NCI-H748 (cell line): ENCODE measurements around the gene SIK2.

Experiments
- DNase-seq: peaks from one replicate; lab custom pipeline; 2025; ENCODE audit not compliant: unreplicated experiment; lab: John Stamatoyannopoulos, UW

The SIK2 gene

DNA sequence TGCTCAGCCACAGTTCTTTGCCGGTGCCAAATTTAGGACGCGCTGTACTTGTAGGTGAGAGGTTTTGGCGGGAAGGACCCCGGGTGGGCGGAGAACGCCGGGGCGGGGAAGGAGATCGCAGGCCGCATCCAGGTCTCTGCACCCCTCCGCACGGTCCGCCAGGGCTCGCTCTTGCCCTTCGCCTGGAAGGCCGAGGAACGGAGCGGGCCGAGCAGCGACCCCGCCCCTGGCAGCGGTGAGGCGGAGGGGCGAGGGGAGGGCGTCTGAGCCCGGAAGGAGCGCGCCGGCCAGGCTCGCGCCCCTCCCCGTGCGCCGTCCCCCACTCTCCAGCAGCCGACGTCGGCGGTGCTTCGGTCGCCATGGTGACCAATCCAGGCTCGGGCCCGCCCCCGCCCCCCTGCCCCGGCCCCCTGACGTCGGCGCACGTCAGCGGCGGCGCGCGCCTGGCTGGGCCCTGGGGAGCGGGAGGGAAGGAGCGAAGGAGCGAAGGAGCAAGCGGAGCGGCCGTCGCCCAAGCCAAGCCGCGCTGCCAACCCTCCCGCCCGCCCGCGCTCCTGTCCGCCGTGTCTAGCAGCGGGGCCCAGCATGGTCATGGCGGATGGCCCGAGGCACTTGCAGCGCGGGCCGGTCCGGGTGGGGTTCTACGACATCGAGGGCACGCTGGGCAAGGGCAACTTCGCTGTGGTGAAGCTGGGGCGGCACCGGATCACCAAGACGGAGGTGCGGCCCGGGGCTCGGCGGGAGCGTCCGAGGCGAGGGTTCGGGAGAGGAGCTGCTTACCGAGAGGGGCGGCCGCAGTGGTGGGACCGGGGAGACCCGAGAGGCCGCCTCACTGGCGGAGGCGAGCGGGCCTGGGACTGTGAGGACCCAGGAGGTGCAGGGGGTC is at the start of gene SIK2:
Gene SIK2 (plus strand): TSS at position 471 of the 886 bp plus-strand sequence. CDS start 115 bp downstream, at position 586.
- peak; percentile 95 for DNase-seq

DNA sequence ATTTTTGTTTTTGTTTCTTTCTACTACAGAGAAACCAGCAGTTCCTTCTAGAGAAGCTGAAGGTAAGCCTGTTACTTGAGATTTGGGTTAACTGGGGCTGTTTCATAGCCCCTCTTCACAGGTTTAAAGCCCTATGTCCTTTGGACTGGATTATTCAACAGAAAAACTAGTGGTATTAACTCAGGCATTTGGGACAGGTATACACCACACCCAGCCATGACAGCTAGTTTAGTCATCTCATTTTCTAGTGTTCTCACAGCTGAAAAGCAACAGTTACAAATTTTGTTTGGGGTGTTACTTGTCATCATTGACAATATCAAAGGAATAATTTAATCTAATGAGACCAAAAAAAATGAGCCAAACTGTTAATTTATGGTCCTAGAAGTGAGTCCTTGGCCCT is 47.7 kb upstream of the SIK2 start:
- no peak for DNase-seq

DNA sequence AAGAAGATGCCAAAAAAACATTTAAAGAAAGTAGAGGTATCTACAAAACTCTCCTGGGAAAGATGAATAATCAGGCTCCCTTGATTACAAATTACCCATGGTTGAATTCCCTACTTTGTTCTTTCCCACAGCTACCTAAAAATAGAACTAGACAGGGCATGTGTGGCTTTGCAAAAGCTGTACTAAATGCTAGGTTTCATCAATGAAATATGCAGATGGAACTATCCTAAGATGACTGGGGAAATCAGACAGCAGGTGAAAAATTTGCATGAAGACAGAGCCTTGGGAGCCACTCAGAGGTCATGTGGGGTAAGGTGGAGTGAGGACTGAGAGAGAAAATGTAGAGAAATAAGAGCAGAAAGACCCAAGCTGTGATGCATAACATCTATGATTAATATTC is 47.0 kb upstream of the SIK2 start:
- DNase-seq: no peak

DNA sequence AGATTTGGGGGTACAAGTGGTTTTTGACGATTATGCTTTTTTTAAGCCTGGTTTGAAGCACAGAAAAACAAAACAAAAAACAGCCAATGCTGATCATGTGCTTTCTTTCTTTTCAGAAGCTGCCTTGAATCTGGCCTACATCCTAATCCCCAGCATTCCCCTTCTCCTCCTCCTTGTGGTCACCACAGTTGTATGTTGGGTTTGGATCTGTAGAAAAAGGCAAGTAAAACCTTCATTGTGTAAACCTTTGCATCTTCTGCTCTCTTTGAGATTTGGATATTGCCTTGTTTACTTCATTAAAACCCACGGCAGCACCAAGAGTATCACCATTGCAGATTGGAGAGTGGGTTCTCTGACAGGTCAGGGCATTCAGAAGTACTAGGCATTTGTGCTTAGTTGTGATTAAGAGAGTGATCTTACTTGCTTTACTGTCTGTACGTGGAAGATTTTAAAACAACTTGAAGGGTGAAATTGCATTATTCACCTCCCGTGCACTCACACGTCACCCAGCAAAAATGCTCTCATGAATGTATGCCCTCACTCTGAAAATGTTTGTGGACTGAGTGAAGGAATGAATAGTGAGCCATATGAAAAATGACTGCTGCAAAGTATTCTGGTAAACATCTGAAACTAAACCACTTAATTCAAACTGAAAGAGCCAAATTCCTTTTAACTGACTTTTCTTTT is 44.7 kb upstream of the SIK2 start:
- no peak for DNase-seq

DNA sequence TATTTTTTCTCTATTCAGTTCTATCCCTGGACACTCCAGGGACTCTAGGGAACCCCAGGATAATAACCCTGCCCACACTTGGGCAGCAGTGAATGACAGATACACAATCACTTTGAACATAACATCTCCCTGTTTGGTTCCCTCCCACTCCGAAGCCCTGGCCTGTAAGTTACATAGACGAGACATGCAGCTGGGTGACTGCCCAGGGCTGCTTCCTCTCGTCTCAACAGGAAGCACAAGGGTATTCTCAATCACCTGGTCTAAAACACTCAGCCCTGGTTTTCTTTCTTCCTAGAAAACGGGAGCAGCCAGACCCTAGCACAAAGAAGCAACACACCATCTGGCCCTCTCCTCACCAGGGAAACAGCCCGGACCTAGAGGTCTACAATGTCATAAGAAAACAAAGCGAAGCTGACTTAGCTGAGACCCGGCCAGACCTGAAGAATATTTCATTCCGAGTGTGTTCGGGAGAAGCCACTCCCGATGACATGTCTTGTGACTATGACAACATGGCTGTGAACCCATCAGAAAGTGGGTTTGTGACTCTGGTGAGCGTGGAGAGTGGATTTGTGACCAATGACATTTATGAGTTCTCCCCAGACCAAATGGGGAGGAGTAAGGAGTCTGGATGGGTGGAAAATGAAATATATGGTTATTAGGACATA is 42.3 kb upstream of the SIK2 start:
- DNase-seq: no peak

DNA sequence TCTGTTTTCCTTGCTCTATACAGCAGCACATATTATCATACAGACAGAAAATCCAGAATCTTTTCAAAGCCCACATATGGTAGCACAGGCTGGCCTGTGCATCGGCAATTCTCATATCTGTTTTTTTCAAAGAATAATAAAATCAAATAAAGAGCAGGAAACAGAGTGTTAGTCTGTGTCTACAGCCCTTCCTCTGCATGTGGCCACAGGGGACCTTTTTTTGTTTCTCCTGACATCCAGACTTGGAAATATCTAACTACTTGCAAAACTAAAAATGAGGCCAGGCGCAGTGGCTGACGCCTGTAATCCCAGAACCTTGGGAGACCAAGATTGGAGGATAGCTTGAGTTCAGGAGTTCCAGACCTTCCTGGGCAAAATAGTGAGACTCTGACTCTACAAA is 41.4 kb upstream of the SIK2 start:
- DNase-seq: no peak

DNA sequence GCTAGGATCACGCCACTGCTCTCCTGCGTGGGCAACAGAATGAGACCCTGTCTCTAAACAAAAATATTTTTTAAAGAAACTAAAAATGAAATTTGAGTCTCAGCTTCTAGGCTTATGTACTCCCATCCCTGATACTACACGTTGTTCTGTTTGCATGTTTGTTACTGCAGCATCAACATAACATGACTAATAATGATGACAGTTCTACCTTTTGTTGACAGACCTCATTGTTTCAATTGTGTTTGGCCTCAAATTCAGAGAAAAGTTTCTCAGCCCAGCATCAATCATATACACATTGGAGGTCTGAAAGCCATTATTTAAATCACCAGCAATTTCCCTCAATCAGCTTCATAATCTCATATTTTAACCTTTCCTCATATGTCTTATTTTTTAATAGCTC is 40.9 kb upstream of the SIK2 start:
- DNase-seq: no peak

DNA sequence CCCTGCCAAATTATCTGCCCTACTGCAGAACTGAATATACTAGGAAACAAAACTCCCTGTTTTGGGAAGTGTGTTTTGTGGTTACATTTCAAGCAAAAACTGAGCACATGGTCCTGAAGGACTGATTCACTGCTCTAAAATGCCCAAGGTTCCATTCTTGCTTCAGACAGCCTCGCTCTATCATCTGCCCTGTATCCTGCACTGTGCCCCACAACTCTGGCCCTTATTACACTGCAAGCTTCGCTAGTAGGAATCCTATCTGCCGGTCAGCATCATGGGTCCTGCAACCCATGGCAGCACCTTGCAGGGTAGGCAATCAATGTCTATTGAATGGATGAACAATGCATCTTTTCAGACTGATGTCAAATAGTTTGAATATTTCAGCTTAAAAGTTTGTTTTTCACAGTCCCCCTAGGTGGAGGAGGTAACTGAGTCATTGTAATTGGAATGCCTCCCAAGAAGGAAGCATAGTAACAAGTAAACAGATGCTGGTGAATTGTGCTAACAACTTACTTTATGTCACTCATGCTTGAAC is 40.4 kb upstream of the SIK2 start:
- DNase-seq: no peak

DNA sequence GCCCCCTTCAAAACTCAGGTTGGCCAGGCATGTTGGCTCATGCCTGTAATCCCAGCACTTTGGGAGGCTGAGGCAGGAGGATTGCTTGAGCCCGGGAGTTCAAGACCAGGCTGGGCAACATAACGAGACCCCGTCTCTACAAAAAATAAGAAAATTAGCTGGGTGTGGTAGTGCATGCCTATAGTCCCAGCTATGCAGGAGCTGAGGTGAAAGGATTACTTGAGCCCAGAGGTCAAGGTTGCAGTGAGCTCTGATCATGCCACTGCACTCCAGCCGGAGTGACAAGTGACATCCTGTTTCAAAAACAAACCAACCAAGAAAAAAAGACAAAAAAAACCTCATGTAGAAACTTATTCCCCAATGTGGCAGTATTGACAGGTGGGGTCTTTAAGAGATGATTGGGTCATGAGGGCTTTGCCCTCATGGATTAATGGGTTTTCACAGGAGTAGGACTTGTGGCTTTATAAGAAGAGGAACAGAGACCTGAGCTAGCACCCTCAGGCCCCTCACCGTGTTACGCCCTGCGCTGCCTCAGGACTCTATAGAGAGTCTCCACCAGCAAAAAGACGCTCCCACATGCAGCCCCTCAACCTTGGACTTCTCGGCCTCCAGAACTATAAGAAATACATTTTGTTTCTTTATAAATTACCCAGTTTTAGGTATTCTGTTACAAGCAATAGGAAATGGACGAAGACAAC is 39.4 kb upstream of the SIK2 start:
- DNase-seq: no peak

DNA sequence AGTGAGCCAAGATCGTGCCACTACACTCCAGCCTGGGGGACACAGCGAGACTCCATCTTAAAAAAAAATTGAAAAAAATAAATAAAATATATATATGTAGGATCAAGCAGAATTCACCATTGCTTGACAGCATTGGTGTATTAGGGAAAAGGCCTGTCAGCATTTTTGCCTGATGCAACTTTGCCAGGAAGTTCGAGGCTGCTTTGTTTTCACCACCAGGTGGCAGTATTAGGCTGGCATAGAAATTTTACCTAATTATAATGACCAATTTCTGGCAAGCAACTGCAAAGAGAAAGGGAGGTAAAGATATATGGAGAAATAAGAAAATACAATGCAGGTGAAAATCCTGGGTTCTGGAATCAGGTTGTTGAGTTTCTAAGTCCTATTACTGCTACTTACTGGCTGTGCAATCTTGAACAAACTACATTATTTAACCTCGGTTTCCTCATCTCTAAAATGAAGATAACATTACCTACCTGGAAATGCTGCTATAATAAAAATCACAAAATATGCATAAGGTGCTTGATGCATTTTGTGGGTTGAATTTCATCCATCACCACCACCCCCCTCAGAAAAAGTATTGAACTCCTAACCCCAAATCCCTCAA is 37.0 kb upstream of the SIK2 start:
- peak; percentile 53 for DNase-seq

DNA sequence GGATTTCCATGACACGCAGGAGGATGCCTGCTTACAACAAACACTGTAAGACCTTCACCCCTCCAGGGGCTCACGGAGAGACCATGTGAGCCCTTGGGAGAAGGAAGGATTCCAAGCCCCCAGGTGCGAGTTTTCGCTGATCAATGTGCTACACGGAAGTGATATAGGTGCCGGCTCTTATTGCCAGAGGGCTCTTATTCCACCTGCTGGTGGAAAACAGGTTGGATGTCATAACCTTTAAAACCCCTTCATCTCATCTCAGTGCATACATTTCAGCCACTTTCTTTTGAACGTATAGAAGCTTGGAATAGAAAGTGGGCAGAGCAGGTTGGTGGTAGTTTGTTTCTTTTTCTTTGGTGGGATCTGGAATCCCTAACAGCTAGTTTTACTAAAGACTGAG is 35.9 kb upstream of the SIK2 start:
- DNase-seq: no peak

DNA sequence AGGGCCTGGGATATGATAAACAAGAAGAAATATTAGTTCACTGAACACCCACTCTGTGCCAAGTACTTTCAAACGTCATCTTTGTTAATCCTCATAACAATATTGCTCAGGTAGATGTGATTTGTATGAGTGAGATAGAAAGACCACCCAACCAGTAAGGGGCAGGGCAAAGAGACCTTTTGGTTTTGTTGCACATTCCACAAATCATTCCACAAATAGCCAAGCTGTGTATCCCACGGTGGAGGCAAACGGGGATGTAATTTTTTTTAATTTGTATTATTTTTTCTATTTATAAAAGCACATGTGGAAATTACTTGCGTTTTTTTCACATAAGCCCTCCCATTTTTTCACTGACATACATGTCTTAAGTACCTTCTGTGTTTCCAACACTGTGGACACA is 32.8 kb upstream of the SIK2 start:
- no peak for DNase-seq

DNA sequence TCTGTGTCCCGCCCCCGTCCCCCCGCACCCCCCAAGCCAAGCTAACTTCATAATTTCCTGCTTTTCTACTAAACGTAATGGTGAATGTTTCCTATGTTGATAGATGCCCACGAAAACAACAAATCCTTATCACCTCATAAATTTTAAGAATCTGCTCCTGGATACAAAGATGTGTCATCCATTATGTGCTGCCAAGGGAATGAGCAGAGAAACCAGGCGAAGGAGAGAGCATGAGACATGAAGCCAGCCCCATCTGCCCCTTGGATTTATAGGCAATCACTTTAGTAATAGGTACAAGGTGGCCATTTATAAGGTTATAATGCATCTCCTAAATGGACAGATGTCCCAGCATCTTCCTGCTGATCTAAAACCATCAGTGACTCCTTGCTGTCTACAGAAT is 31.5 kb upstream of the SIK2 start:
- no peak for DNase-seq

DNA sequence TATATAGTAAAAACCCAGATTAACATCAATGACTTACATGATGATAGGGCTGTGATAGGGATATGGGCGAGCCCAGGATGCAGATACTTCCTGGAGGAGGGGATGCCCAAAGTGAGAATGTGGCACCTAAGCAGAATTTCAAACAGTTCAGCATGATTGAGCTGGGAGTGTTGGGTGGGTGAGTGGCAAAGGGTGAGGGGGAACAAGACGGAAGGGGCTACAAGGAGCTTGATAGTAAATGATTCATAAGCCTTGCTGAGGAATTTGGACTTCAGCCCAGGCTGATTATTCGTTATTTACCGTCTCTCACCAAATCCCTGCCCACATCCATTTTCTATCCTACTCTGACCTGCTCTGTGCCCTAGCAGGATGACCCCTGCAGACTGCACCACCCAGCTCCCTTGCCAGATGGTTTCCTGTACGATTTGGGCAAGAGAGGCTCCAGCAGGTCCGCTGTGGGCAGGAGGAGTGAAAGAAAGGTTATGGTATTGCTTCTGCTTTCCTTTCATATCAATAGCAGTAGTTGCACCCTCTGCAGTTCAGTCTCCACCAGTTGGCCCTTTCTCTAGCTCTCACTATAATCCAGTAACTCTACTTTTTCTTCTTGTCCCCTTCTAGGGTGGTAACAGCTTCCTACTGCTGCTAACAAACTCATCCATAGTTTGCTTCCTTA is 30.3 kb upstream of the SIK2 start:
- no peak for DNase-seq

DNA sequence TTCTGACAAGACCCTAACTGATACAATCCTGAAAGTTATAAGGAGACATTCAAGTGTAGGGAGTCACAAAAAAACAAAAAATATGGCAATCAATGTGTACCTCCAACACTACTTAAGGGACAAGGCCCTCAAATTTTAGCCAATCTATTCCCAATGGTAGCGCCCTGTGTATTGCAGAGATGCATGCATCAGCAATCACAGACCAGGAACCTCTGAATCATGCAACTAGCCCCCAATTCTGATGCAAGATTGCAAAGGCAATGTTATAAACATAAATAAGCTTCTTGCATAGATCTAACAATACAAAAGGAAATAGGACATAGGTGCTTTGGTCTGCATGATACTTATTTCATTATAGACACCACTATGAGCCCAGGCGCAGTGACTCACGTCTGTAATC is 29.7 kb upstream of the SIK2 start:
- no peak for DNase-seq

DNA sequence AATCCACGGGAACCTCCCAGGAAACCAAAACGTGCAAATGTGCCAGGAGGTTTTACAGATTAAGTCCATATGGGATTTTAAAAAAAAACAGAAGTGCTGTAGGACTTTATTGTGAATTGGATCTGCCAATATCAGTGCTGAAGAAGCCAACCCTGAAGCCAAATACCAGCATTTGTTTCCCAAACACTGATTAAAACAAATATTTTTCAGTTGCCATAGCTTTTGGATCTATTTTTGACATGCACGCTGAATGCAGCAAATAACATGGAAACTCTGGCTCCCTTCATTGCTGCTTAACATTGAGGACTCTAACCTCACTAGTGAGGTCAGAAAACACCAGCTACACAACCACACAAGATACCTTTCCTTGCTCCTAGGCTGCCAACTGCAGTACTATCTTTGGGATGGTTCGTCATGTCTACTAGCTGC is 28.4 kb upstream of the SIK2 start:
- peak; percentile 7 for DNase-seq

DNA sequence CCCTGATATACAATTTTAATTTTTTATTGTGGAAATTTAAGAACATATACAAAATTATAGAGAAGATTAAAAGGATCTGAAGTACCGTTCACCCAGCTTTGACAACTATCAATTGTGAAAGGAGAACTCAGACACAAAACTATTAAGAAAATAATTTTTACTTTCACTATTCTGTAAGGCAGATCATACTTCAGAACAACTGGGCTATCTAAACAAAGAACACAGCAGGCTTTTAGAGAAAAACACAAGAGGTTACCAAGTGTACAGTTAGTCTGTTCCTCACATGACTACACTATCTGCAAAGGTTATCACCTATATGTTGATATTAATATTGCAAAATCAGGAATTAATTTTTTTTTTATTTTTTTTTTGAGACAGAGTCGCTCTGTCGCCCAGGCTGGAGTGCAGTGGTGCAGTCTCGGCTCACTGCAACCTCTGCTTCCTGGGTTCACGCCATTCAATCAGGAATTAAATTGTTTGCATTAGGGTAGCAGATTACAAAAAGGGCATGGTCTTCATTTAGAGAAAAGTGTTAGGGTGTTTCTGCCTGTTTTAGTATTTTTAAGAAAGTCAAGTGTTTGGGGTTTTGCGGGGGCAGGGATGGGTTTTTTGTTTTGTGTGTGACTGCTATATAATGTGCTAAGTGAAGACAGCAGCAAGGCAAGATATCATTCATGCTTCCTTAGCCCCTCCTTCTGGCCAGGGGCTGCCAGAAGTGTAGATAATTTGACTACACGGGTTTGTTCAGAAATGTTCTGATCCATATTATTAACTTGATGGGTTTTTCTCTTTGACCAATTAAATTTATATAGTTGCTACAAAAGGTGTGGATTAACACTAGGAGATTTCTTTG is 27.6 kb upstream of the SIK2 start:
- peak; percentile 44 for DNase-seq

DNA sequence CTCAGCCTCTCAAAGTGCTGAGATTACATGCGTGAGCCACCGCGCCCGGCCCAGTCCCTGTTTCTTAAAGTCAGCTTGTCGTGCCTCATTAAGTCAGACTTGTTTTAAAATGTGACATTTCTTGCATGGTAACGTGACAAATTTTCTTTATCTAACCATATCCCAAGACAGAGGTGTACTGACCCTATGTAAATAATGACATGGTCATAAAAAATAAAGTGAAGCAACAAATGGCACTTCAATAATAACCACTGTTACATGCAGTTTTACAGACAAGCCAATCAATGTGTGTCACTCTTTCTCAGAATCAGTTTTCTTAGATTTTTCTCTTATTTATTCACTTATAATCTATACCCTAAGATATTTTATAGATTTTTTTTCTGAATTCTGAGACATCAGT is 26.5 kb upstream of the SIK2 start:
- no peak for DNase-seq

DNA sequence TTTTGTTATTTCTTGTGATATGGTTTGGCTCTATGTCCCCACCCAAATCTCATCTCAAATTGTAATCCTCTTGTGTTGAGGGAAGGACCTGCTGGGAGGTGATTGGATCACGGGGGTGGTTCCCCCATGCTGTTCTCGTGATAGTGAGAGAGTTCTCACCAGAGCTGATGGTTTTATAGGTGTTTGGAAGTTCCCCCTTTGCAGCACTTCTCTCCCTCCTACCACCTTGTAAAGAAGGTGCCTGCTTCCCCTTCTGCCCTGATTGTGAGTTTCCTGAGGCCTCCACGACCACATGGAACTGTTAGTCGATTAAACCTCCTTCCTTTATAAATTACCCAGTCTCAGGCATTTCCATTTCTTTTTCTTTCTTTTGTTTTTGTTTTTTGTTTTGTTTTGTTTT is 24.4 kb upstream of the SIK2 start:
- DNase-seq: no peak
